Ovary (tissue), 3 donors: ENCODE measurements around the gene MRPL21.

Experiments
- EP300 ChIP-seq: sonication (generic); formaldehyde crosslinking; IDR thresholded peaks from one replicate; pipeline ENCODE4 v1.6.1; 2017; ENCODE audit warnings: antibody characterized with exemption
- POLR2A ChIP-seq: fragments of 450-650 bp; IDR thresholded peaks from one replicate; pipeline ENCODE4 v1.6.1; 2017; ENCODE audit warnings: antibody characterized with exemption, mild to moderate bottlenecking, moderate library complexity
- TF ChIP-seq, protein P1 (sequence below), 3 donors: fragments of 450-650 bp in 2 of 3; fragments of 200-600 bp in 1 of 3; IDR thresholded peaks; one replicate each; pipeline versions ENCODE4 v1.5.1 to v1.8.0; 2016 to 2022; ENCODE audit warnings: antibody characterized with exemption in 3 of 3, mild to moderate bottlenecking in 1 of 3
- donor health status: DM: no; HTN: no; CAD: no.

GRCh38 chr11:68857037-68857586, 46.5 kb downstream of the MRPL21 start:
- TF ChIP-seq, protein P1, sequence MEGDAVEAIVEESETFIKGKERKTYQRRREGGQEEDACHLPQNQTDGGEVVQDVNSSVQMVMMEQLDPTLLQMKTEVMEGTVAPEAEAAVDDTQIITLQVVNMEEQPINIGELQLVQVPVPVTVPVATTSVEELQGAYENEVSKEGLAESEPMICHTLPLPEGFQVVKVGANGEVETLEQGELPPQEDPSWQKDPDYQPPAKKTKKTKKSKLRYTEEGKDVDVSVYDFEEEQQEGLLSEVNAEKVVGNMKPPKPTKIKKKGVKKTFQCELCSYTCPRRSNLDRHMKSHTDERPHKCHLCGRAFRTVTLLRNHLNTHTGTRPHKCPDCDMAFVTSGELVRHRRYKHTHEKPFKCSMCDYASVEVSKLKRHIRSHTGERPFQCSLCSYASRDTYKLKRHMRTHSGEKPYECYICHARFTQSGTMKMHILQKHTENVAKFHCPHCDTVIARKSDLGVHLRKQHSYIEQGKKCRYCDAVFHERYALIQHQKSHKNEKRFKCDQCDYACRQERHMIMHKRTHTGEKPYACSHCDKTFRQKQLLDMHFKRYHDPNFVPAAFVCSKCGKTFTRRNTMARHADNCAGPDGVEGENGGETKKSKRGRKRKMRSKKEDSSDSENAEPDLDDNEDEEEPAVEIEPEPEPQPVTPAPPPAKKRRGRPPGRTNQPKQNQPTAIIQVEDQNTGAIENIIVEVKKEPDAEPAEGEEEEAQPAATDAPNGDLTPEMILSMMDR (IDR thresholded peaks at IDR 0.05), result no peak
- no peak for TF ChIP-seq POLR2A
- no peak for TF ChIP-seq EP300
